ENCODE results near the gene FLNB. TPM values are rescaled to one million over a fixed set of nuclear protein-coding genes. Genes with fewer than 3 reads are reported as not detected.
"Not testable (repeated sequence)": the region's sequence is repeated elsewhere in the genome, so short reads cannot be mapped to it uniquely, and the experiment has no call there.

FLNB gene
- total RNA-seq, 1 experiment from 2014 or later: 315 TPM

- intact Hi-C loops (cut with micrococcal nuclease; ENCODE audit: unreplicated experiment): no loop called here
- CTCF ChIA-PET: no interaction called here
- peak overlapping the region; percentile 60 for H3K27ac Mint-ChIP-seq (ENCODE audit: unreplicated experiment)
These were observed 46.4 kb downstream of the FLNB start for GRCh38 chr3:58054652-58055051.

GRCh38 chr3:58055314-58055713, 47.1 kb downstream of the FLNB start:
- peaks cover 76% of the 10 kb centered on the region for H3K36me3 Mint-ChIP-seq (ENCODE audit: insufficient read depth, unreplicated experiment)
- no peaks in the 10 kb centered on the region for H3K27me3 ChIP-seq (replicated peaks; ENCODE audit: control insufficient read depth, insufficient read depth, low read length)
- H3K4me1 ChIP-seq: peaks cover 82% of the 10 kb centered on the region
- intact Hi-C loops (cut with micrococcal nuclease; ENCODE audit: unreplicated experiment): no loop called here
- no peaks in the 10 kb centered on the region for H3K9me3 Mint-ChIP-seq (ENCODE audit: unreplicated experiment)
- CTCF ChIA-PET: no interaction called here
- BruUV-seq (replicated peaks): no TSS peak
- H3K9me3 ChIP-seq: no peaks in the 10 kb centered on the region
- no peak for DNase-seq
- peak overlapping the region; percentile 76 for H3K27ac Mint-ChIP-seq (ENCODE audit: unreplicated experiment)
- no peaks in the 10 kb centered on the region; the same call in none of the 2 replicates for H3K36me3 ChIP-seq (ENCODE audit: control insufficient read depth, insufficient read depth, low read length)
- TF ChIP-seq CTCF (IDR thresholded peaks at IDR 0.05; ENCODE audit: insufficient read depth in 1 of 2, low read depth in 1 of 2, low read length in 1 of 2, severe bottlenecking in 1 of 2, unreplicated experiment in 1 of 2): no peak
- H3K4me3 Mint-ChIP-seq (ENCODE audit: unreplicated experiment): no peak overlapping the region
- peaks cover 53% of the 10 kb centered on the region for H3K4me1 Mint-ChIP-seq (ENCODE audit: low read depth, unreplicated experiment)
- H3K4me3 ChIP-seq (ENCODE audit: low read depth, low read length): no peak overlapping the region
- no peaks in the 10 kb centered on the region for H3K27me3 Mint-ChIP-seq (ENCODE audit: insufficient read depth, unreplicated experiment)
- POLR2A ChIA-PET: no interaction called here

More at GRCh38 chr3:58054652-58055051, 46.4 kb downstream of the FLNB start:
- H3K27me3 ChIP-seq (replicated peaks; ENCODE audit: control insufficient read depth, insufficient read depth, low read length): no peaks in the 10 kb centered on the region
- Mint-ChIP-seq H3K4me3 (ENCODE audit: unreplicated experiment) (no peak overlapping the region), H3K9me3 (ENCODE audit: unreplicated experiment) (no peaks in the 10 kb centered on the region), H3K27me3 (ENCODE audit: insufficient read depth, unreplicated experiment) (no peaks in the 10 kb centered on the region), H3K4me1 (ENCODE audit: low read depth, unreplicated experiment) (peaks cover 48% of the 10 kb centered on the region), H3K36me3 (ENCODE audit: insufficient read depth, unreplicated experiment) (peaks cover 76% of the 10 kb centered on the region)
- POLR2A ChIA-PET: no interaction called here
- TF ChIP-seq CTCF (IDR thresholded peaks at IDR 0.05; ENCODE audit: insufficient read depth in 1 of 2, low read depth in 1 of 2, low read length in 1 of 2, severe bottlenecking in 1 of 2, unreplicated experiment in 1 of 2): no peak
- H3K4me1 ChIP-seq: peaks cover 82% of the 10 kb centered on the region
- no peak for DNase-seq
- no peak overlapping the region for H3K4me3 ChIP-seq (ENCODE audit: low read depth, low read length)
- H3K36me3 ChIP-seq (ENCODE audit: control insufficient read depth, insufficient read depth, low read length): no peaks in the 10 kb centered on the region; the same call in none of the 2 replicates
- BruUV-seq (replicated peaks): no TSS peak
- no peaks in the 10 kb centered on the region for H3K9me3 ChIP-seq

DNA sequence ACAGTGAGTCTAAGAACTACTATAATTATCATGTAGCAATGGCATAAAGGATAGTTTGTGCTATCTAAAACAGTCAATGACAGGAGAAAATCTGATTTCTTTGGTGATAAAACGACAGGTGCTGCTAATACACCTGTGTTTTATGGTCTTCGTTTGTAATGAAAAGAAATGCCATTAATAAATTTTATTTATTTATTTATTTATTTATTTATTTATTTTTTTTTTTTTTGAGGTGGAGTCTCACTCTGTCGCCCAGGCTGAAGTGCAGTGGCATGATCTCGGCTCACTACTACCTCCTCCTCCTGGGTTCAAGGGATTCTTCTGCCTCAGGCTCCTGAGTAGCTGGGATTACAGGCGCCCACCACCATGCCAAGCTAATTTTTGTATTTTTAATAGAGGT, 47.7 kb downstream of the FLNB start:
- H3K4me3 ChIP-seq (ENCODE audit: low read depth, low read length); CTCF ChIA-PET; H3K9me3 ChIP-seq; intact Hi-C loops (cut with micrococcal nuclease; ENCODE audit: unreplicated experiment); H3K9me3 Mint-ChIP-seq (ENCODE audit: unreplicated experiment); H3K36me3 ChIP-seq (ENCODE audit: control insufficient read depth, insufficient read depth, low read length); BruUV-seq (replicated peaks); H3K4me3 Mint-ChIP-seq (ENCODE audit: unreplicated experiment); POLR2A ChIA-PET; H3K27me3 ChIP-seq (replicated peaks; ENCODE audit: control insufficient read depth, insufficient read depth, low read length); DNase-seq; H3K27ac Mint-ChIP-seq (ENCODE audit: unreplicated experiment); H3K27me3 Mint-ChIP-seq (ENCODE audit: insufficient read depth, unreplicated experiment): not testable (repeated sequence)
- peaks cover 79% of the 10 kb centered on the region for H3K4me1 ChIP-seq
- Mint-ChIP-seq H3K36me3 (ENCODE audit: insufficient read depth, unreplicated experiment) (peaks cover 77% of the 10 kb centered on the region), H3K4me1 (ENCODE audit: low read depth, unreplicated experiment) (peaks cover 54% of the 10 kb centered on the region)

Measured in Caco-2 (cell line).